NCI-H748 treated with DMSO at 0.1 percent for 48 hours (cell line): ENCODE measurements around the gene RELN.
"Not testable (repeated sequence)": the region's sequence is repeated elsewhere in the genome, so short reads cannot be mapped to it uniquely, and the experiment has no call there.

Experiments
- DNase-seq: peaks from one replicate; lab custom pipeline; 2025; lab: John Stamatoyannopoulos, UW

RELN gene

GRCh38 chr7:103989200-103989784, at the start of gene RELN:
TSS of gene RELN (minus strand) at chr7:103989658. CDS start at chr7:103989356, 302 bp downstream.
- DNase-seq: peak; percentile 52

GRCh38 chr7:104038136-104038535, 48.7 kb upstream of the RELN start:
- DNase-seq: no peak

GRCh38 chr7:104036889-104037288, 47.4 kb upstream of the RELN start:
- DNase-seq: not testable (repeated sequence)

- no peak for DNase-seq
Observed at GRCh38 chr7:104035351-104035750, 45.9 kb upstream of the RELN start.

- no peak for DNase-seq
Observed at GRCh38 chr7:104034679-104035078, 45.2 kb upstream of the RELN start.

GRCh38 chr7:104033837-104034236, 44.4 kb upstream of the RELN start:
- DNase-seq: no peak

GRCh38 chr7:104032486-104032885, 43.0 kb upstream of the RELN start:
- DNase-seq: no peak

- DNase-seq: no peak
Observed at GRCh38 chr7:104029765-104030164, 40.3 kb upstream of the RELN start.

- no peak for DNase-seq
Observed at GRCh38 chr7:104024632-104025031, 35.2 kb upstream of the RELN start.

GRCh38 chr7:104023100-104023499, 33.6 kb upstream of the RELN start:
- no peak for DNase-seq

- DNase-seq: no peak
Observed at GRCh38 chr7:104018425-104018824, 29.0 kb upstream of the RELN start.

- DNase-seq: no peak
Observed at GRCh38 chr7:104017001-104017400, 27.5 kb upstream of the RELN start.

- no peak for DNase-seq
Observed at GRCh38 chr7:104012835-104013234, 23.4 kb upstream of the RELN start.

- DNase-seq: no peak
Observed at GRCh38 chr7:104011829-104012228, 22.4 kb upstream of the RELN start.

GRCh38 chr7:104010052-104010909, 20.8 kb upstream of the RELN start:
- no peak for DNase-seq

- DNase-seq: no peak
Observed at GRCh38 chr7:104008107-104008506, 18.6 kb upstream of the RELN start.

GRCh38 chr7:104007614-104008013, 18.2 kb upstream of the RELN start:
- DNase-seq: no peak

GRCh38 chr7:104005197-104005596, 15.7 kb upstream of the RELN start:
- DNase-seq: no peak

GRCh38 chr7:103996639-103997038, 7.2 kb upstream of the RELN start:
- DNase-seq: no peak

GRCh38 chr7:103996017-103996551, 6.6 kb upstream of the RELN start:
- no peak for DNase-seq

GRCh38 chr7:103995554-103995953, 6.1 kb upstream of the RELN start:
- no peak for DNase-seq

GRCh38 chr7:103993551-103993950, 4.1 kb upstream of the RELN start:
- no peak for DNase-seq

GRCh38 chr7:103991406-103991805, 1.9 kb upstream of the RELN start:
- DNase-seq: no peak
